Amniotic stem cell (primary cell): ENCODE results near the gene PDE9A.
"Not testable (repeated sequence)": the region's sequence is repeated elsewhere in the genome, so short reads cannot be mapped to it uniquely, and the experiment has no call there.

Experiments used
- DNase-seq: peaks from one replicate; lab custom pipeline; 2025; lab: John Stamatoyannopoulos, UW

The PDE9A gene

DNA sequence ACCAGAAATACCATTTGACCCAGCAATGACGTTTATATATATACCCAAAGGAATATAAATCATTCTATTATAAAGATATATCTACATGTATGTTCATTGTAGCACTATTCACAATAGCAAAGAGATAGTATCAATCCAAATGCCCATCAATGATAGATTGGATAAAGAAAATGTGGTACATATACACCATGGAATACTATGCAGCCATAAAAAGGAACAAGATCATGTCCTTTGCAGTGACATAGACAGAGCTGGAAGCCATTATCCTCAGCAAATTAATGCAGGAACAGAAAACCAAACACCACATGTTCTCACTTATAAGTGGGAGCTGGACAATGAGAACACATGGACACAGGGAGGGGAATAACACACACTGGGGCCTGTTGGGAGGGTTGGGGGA is 55.5 kb downstream of the PDE9A start:
- not testable (repeated sequence) for DNase-seq

DNA sequence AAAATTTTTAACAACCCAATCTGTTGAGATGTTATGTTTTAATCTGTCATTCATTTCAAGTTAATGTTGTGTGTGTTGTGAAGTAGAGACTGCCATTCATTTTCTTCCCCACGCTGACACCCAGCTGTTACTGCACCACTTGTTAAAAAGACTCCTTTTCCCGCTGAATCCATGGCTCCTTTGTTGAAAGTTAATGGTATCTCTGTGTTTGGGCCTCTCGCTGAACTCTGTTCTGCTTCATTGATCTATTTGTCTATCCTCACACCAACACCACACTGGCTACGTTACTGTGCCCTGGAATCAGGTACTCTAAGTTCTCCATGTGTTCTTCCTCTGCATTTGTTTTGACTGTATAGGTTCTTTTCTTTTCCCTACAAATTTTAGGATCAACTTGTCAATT is 58.2 kb downstream of the PDE9A start:
- DNase-seq: no peak

DNA sequence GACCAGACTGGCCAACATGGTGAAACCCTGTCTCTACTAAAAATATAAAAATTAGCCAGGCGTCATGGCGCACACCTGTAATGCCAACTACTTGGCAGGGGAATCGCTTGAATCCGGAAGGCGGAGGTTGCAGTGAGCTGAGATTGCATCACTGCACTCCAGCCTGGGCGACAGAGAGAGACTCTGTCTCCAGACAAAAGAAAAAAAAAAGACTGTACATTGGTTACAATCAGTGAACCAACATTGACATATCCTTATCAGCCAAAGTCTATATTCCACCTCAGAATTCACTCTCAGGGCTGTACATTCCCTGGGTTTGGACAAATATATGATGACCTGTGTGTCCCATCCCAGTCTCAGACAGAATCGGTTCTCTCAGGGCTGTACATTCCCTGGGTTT is 62.0 kb downstream of the PDE9A start:
- DNase-seq: not testable (repeated sequence)

DNA sequence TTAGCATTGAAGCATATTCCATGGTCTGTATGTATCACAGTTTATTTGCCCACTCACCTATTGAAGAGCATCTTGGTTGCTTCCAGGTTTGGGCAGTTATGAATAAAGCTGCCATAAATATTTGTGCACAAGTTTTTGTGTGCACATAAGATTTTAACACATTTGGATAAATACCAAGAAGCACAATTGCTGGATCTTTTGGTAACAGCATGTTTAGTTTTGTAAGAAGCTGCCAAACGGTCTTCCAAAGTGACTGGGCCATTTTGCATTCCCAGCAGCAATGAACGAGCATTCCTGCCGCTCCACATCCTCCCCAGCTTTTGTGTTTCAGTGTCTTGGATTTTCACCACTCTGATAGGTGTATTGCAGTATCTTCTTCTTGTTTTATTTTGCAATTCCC is 62.7 kb downstream of the PDE9A start:
- no peak for DNase-seq

DNA sequence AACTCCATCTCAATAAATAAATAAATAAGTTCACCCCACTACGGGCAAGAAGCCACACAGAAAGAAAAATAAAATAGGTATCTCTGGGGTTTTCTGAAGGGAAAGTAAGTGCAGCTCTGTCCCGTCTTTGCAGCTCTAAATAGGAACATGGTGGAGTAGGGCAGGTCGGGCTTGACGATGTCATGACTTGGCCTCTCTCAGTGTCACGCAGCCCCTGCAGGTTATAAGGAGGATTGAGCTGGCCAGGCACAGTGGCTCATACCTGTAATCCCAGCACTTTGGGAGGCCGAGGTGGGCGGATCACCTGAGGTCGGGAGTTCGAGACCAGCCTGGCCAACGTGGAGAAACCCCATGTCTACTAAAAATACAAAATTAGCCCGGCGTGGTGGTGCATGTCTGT is 67.1 kb downstream of the PDE9A start:
- DNase-seq: not testable (repeated sequence)

DNA sequence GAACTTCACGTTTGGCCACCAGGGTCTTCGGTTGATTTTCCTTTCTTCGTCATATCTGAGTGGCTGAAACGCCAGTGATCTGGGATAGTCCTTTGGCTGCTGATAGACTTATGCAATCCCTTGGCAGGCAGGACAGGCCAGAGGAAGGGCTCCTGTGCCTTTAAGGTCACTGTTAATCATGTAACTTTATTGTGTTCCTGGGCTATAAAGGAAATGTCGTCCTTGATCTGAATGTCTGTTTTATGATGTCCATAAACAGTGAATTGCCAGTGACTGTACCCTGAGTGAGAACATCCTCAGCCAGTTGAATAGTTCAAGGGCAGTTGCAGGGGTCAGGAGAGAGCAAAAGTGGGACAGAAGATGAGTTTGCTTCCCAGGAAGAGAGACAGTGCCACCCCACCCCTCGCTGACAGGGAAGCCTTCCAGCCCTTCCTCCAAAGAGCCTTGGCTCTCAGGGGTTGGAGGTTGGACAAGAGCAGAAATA is 68.0 kb downstream of the PDE9A start:
- DNase-seq: no peak

DNA sequence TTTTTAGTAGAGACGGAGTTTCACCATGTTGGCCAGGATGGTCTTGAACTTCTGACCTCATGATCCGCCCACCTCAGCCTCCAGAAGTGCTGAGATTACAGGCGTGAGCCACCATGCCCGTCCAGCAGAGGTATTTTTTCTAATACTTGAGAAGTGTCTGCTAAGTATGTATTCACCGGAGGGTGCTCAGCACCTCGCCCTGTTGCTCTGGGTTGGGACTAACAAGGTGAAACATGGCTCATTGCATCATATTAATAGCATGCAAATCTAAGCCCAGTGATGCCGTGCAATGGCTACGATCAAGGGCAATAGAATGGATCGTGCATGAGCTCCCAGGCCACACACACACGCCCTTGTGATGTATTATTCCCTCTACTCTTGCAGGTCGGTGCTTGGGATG is 68.7 kb downstream of the PDE9A start:
- DNase-seq: no peak

DNA sequence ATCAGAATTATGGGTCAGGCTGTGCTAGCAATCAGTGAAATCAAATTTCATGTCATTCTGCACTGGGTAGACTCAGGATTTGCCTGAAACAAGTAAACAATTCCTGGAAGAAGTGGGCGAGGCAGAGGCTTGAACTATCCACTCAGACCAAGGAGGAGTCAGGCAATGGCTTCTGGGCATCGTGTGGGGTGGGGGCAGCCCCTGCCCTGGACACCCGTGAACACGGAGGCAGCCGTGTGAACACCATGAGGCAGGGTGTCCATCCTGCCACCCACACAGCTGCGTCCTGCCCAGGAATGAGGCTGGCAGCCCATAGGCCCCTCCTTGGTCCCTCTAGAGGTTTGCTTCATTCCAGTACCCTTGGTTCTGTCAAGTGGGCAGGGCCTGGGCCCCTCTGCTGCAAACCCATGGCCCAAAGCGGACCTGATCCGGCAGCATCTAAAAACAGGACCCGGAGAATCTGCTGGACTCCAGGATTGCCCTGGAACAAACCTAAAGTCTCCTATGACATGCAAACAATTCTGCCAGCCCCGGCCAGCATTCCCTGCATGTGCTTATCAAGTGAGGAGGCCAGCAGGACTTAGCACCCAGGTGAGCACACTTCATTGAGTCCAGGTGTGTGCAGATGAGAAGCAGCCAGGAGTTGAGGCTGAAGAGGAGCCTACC is 69.5 kb downstream of the PDE9A start:
- no peak for DNase-seq

DNA sequence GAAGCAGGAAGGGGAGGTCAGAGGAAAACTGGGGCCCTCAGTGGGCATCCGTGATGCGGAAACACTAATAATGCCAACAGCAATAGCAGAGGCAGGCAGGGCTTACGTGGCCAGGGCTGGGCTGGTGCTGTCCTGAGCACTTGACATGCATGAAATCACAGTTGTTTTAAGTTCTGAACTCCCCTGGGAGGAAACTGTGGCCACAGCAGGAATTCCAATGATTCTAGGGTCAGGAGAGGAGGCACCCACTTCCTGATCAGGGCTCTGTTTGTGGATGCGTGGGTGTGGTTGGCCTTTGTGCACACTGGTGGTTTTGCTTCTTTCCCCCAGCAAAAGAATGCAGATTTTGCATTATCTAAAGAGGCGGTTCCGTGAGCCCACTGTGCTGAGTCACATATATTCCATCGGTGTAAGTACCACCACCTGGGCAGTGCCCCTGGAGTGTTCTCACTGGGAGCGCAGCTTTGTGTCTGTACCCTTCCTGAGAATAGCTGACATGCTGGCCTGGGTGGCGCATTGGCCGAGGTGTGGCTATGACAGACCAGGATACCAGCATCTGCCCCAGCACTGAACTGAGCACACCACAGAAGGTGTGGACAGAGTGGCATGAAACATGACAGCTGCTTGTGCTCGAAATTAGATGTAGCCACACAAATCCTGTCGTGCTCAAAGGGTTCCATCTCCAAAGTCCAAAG is 71.0 kb downstream of the PDE9A start:
- DNase-seq: peak; percentile 72

DNA sequence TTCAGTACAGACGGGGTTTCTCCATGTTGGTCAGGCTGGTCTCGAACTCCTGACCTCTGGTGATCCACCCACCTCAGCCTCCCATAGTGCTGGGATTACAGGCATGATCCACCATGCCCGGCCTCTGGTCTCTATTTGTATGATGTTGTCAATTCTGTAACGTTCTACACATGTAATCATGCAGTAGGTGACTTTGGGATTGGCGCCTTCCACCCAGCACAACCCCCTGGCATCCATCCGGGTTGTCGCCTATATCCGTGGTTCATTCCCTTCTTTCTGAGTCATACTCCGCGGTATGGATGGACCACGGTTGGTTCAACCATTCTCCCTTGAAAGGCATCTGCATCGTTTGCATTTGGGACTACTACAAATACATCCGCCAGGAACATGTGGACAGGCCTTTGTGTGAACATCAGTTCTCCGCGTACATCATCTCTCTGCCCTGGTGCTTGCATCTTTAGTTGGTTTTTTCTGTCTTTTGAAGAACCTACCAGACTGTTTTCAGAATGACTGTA is 72.1 kb downstream of the PDE9A start:
- DNase-seq: no peak

DNA sequence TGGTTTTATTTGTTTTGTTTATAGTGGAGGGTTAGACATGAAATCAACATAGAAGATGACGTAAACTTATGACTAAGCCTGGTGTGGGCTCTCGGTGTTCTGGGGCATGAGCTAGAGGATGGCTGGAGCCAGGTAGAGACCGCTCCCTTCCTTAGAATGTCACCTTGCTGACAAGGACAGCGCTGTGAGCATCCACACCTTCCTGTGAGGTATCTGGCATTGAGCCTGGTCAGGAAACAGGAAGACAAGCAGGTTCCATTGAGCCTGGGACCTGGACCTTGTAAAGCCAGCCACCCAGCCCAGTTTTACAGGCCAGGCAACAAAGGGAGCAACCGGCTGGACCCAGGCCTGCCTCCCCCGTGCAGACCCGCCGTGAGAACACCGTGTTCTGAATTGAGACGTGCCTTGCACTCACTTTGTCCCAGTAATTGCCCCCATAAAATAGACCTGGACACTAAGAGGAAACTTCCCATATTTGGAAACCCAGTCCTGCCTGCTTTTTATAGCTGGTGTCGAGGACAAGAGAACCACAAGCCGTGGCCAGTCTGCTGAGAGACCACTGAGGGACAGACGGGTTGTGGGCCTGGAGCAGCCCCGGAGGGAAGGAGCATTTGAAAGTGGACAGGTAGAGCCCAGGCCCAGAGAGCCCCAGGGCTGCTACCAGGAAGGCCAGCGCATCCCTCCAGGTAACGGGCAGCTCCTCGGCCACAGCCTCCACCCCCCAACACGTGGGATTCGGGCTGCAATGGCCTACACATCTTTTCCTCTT is 78.0 kb downstream of the PDE9A start:
- no peak for DNase-seq

DNA sequence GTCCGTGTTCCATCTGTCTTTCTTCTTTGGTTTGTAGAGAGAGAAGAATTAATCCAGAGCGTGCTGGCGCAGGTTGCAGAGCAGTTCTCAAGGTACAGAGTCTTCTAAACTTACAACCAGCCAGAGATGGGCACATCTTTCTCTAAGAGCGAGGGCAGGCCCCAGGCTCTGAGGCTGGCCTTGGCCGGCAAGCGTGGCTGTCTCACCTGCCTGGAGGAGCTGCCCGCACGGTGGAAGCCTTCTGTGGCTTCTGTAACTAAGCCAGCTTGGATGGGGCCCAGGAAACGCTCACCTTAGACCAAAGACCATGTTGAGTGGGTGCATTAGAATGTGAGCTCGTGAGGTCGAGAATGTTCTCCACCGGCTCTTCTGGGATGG is 78.6 kb downstream of the PDE9A start:
- DNase-seq: no peak

DNA sequence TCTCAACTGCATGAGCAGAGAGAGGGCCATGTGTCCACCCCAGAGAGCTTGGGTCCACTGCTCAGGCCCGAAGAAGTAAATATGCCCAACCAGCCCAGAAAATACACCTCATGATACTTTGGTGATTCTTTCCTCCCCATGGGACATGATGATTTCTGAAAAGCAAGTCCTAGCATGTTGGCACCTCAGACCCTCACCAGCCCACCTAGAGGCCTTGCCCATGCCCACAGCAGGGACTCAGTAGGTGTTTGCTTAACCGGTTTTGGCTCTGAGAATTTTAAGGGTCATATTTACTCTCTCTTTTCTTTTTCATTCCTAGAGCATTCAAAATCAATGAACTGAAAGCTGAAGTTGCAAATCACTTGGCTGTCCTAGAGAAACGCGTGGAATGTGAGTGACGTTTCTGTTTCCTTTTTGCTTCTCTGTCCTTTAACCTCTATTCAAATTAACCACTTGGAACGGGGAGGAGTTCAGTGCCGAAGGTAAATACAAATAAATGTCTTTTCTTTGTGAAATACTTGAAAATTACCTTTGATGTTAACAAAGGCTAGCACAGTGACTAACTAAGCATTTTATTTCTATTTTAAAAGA is 79.7 kb downstream of the PDE9A start:
- no peak for DNase-seq

DNA sequence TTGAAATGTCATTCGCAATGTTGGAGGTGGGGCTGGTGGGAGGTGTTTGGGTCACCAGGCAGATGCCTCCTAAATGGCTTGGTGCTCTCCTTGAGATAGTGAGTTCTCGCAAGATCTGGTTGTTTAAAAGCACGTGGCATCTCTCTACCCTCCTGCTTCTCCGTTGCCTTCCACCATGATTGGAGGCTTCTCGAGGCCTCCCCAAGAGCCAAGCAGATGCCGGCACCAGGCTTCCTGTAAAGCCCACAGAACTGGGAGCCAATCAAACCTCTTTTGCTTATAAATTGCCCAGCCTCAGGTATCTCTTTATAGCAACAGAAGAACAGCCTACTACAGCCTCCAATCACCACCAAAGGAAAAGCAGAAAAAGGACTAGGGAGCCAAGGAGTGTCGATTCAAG is 80.5 kb downstream of the PDE9A start:
- no peak for DNase-seq

DNA sequence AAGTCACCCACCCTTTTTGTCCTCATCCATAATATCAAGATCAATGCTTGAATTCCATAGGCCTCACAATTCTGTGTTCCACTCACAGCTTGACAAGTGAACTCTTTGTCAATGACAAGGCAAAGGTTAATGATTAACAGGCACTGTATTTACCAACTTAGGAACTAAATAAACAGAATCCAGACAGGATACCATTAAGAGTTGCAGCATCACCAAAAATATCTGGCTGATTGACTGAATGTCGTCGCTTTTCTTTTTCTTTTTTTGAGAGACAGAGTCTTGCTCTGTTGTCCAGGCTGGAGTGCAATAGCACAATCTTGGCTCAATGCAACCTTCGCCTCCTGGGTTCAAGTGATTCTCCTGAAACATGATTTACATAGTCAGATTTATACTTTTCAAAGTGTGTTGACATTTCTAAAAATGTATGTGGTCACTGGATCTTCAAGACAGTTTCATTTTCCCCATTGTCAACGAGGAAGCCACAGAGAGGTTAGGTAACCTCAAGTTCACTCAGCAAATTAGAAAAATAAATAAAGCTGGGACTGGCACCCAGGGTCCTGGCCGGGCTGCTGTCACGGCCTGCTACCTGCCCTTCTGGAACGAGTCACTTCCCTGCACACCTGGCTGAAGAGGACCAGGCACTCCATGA is 81.0 kb downstream of the PDE9A start:
- no peak for DNase-seq

DNA sequence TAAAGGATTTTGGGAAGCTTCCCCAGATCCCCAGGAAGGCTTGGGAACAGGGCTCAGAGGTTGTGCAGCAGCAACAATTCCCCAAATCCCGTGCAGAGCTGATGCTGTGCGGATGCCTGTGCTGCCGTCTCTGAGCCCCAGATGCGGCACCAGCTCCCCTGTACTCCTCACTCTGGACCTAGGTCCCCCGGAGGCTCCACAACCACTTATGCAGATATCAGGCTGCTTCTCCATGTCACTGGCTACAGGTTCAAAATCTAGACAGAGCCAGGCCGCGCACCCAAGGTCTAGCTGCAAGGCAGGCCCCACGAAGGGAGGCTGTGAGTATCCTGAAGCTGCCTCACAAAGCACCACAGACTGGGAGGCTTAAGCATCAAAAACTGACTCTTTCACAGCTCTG is 81.6 kb downstream of the PDE9A start:
- no peak for DNase-seq

DNA sequence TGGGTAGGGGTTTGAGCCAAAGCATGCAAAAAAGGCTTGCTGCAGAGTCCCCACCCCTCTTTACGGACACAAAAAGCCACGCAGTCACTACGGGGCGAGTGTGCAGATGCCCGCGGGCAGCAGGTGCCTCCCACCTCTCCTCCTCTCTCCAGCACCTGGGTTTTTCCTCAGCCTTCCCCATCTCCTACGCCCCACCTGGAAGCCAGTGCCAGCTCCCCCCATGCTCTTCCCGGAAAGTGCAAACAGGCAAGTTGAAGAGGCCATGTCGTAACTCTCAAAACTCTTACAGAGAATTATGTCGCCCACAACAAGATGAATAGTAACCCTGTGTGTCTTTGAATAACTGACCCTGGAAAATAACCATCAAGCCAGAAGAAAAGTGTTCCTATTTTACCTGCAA is 82.5 kb downstream of the PDE9A start:
- no peak for DNase-seq

DNA sequence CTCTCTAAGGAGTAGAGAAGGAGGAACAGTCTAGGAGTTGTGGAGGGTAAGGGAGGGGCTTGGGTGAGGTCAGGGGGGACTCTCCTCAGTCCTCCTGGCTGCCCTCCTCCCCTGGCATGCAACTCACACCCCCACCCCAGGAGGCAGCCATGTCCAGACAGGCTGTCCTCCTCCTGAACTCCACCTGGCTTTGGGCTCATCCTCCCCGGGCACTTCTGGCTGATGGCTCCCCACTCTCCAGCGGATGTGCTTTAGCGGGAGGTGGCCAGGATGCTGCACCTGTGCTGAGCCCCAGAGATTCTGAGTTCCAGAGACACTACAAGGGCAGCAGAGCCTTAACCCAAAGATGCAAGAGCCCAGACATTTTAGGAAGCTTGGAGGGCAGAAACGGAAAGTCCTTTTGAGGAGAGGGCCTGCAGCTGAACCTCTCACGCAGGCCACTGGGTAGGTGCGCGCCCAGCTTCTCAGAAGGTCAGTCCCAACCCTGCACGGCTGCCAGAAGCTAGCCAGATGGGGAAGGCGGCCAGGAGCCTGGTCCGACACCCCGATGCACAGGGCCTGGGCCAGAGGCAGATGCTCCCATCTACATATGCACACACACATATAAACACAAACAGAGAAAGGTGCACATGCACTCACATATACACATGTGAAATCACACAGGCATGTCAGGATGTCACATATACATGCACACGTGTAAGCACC is 83.4 kb downstream of the PDE9A start:
- DNase-seq: no peak

DNA sequence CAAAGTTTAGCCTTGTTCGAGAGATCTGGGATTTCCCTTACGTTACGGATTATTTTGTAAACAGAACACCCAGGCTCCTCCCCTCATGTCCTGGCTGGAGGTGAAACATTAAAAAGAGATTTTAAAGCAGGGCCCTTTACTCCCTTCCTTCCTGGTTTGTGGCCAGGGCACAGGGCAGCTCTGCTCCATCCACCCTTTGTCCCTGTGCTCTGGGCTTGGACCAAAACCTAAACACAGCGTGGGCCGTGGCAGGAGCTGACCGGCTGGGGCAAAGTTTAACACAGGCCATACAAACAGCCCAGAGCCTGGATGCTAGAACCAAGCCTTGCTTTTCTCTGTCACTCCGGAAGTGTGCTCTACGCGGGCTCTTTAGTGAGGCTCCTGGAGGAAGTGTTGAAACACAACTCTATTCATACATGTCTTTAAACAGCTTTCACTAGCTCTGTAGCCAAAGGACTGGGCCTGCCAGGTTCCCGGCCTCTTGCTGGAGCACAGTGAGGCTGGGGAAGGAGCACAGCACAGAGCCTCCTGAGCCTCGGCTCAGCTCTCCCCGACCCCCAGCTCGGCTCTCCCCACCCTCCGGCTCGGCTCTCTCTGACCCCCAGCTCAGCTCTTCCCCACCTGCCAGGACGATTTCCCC is 84.7 kb downstream of the PDE9A start:
- no peak for DNase-seq

DNA sequence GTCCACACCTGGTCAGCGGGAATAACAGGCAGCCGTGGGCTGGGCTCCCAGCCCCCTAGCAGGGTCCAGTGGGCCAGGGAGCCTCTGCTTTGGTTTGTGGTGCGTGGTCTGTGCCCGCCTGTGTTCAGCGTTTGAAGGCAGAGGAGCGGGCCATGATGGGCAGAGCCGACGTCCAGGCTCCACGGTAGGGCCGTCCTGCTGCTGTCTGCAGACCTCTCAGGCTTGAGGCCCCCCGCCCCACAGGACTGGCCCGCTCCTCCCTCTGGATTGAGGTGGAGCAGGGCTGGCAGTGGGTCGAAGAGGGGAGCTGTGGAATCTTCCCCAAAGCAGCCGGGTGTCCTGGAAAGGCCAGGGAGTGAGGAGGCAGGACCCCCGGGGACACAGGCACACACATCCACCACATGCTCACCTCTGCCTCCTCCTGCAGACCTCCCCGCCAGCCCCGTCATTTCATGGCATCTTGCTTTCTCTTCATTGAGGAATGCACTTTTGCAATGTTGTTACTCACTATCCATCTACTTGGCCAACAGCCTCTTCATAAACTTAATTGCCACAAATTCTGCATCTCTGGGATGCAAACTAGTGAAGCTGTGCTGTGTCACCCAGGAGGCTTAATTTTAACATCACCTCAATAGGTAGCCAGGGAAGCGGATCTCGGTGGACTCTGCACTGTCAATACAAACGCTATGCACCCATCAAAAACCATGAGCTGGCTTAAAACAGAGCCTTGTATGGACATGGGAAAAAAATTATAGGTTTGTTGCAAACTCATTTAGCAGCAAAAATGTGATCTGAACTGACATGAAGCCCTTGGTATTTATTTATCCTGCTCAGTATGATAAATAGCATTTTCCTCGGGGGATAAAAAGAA is 85.9 kb downstream of the PDE9A start:
- no peak for DNase-seq
